Lung microvascular endothelial cell (primary cell): ENCODE data around the gene PTOV1. TPM values are rescaled to one million over a fixed set of nuclear protein-coding genes. Genes with fewer than 3 reads are reported as not detected.

Experiments
- total RNA-seq: library from RNA; depleted of rRNA; stranded (reverse); fragments of >200 nt; gene quantifications from 2 replicates; pipeline ENCODE4 v1.2.1, GENCODE V29; 2014

Gene PTOV1
- total RNA-seq, 1 donor from 2014 or later = 49.6 TPM

Other genes starting within 250 kb of the PTOV1 start
- gene RRAS, start 211.0 kb upstream of the PTOV1 start, total RNA-seq = 18.1 and 18.3 TPM in 2 replicates
- gene SCAF1, start 208.9 kb upstream of the PTOV1 start, total RNA-seq = 5.0 and 6.3 TPM in 2 replicates
- 26.8 and 43.1 TPM in 2 replicates for gene IRF3, start 185.3 kb upstream of the PTOV1 start, total RNA-seq
- gene BCL2L12, start 185.2 kb upstream of the PTOV1 start, total RNA-seq = 3.4 and 4.8 TPM in 2 replicates
- gene PRMT1, start 173.9 kb upstream of the PTOV1 start, total RNA-seq = 257 and 308 TPM in 2 replicates
- 0.22 and 0.40 TPM in 2 replicates for gene ADM5, start 161.6 kb upstream of the PTOV1 start, total RNA-seq
- 14.1 and 14.4 TPM in 2 replicates for gene CPT1C, start 160.0 kb upstream of the PTOV1 start, total RNA-seq
- gene TSKS, start 87.9 kb upstream of the PTOV1 start, total RNA-seq = under 0.01 TPM in 2 replicates
- 37.1 and 41.6 TPM in 2 replicates for gene AP2A1, start 84.2 kb upstream of the PTOV1 start, total RNA-seq
- 11.6 and 14.3 TPM in 2 replicates for gene FUZ, start 37.9 kb upstream of the PTOV1 start, total RNA-seq
- gene MED25, start 32.9 kb upstream of the PTOV1 start, total RNA-seq = 7.6 and 9.9 TPM in 2 replicates
- 25.5 and 27.4 TPM in 2 replicates for gene PNKP, start 16.4 kb downstream of the PTOV1 start, total RNA-seq
- 5.7 and 8.1 TPM in 2 replicates for gene AKT1S1, start 26.2 kb downstream of the PTOV1 start, total RNA-seq
- 6.1 and 8.3 TPM in 2 replicates for gene TBC1D17, start 26.5 kb downstream of the PTOV1 start, total RNA-seq
- gene IL4I1, start 45.7 kb downstream of the PTOV1 start, total RNA-seq = 0.40 and 1.7 TPM in 2 replicates
- gene ATF5, start 78.0 kb downstream of the PTOV1 start, total RNA-seq = 2.4 and 3.4 TPM in 2 replicates
- gene NUP62, start 78.3 kb downstream of the PTOV1 start, total RNA-seq = 14.4 and 18.1 TPM in 2 replicates
- not detected in 2 replicates for gene SIGLEC11, start 110.0 kb downstream of the PTOV1 start, total RNA-seq
- gene VRK3, start 174.2 kb downstream of the PTOV1 start, total RNA-seq = 13.7 and 18.3 TPM in 2 replicates
- gene ZNF473, start 174.8 kb downstream of the PTOV1 start, total RNA-seq = 3.7 and 4.6 TPM in 2 replicates